Peyer's patch (tissue), 4 donors: ENCODE results near the gene CHN2. TPM values are rescaled to one million over a fixed set of nuclear protein-coding genes. Genes with fewer than 3 reads are reported as not detected.

Experiments
- DNase-seq, 3 donors: peaks; one replicate each; pipeline ENCODE4 v3.0.0-alpha.2; 2017 to 2019
- H3K27ac ChIP-seq, 4 donors: fragments of 200-600 bp; sonication (generic); one replicate each; pipeline ENCODE4 v1.5.1; 2016 to 2019
- H3K27me3 ChIP-seq, 2 donors: fragments of 200-600 bp; sonication (generic); one replicate each; pipeline ENCODE4 v1.5.1; 2019
- H3K36me3 ChIP-seq, 3 donors: fragments of 200-600 bp; sonication (generic); one replicate each; pipeline ENCODE4 v1.5.1; 2016 to 2019
- H3K4me1 ChIP-seq, 4 donors: fragments of 200-600 bp; sonication (generic); one replicate each; pipeline ENCODE4 v1.5.1; 2016 to 2019
- H3K4me3 ChIP-seq, 4 donors: fragments of 200-600 bp; sonication (generic); 1 replicate in 3 of 4; 2 replicates in 1 of 4; pipeline ENCODE4 v1.5.1; 2016 to 2019; ENCODE audit warnings: mild to moderate bottlenecking in 1 of 4
- H3K9me3 ChIP-seq, 4 donors: fragments of 200-600 bp; sonication (generic); one replicate each; pipeline ENCODE4 v1.5.1; 2016 to 2019; ENCODE audit warnings: mild to moderate bottlenecking in 1 of 4
- CTCF ChIP-seq, 6 experiments: fragments of 450-650 bp in 4 of 6; fragments of 200-600 bp in 2 of 6; sonication (generic) in 1 of 6; IDR thresholded peaks; one replicate each; pipeline ENCODE4 v1.5.1; 2017 to 2019; ENCODE audit warnings: antibody characterized with exemption in 6 of 6, mild to moderate bottlenecking in 3 of 6, moderate library complexity in 1 of 6
- POLR2A ChIP-seq, 2 donors: fragments of 450-650 bp; IDR thresholded peaks; one replicate each; pipeline ENCODE4 v1.5.1; 2017; ENCODE audit warnings: antibody characterized with exemption in 2 of 2, mild to moderate bottlenecking in 2 of 2, moderate library complexity in 2 of 2
- total RNA-seq, 4 donors: library from RNA; depleted of rRNA; stranded (reverse); fragments of >200 nt; gene quantifications; one replicate each; pipeline ENCODE4 v1.1.0, GENCODE V29; 2016

The CHN2 gene
- total RNA-seq, 4 donors from 2014 or later, result 29.7 to 159 (median 120) TPM

GRCh38 chr7:29454899-29455451 lies 260.4 kb downstream of the CHN2 start:
- Histone ChIP-seq H3K27ac (no peak overlapping the region), H3K9me3 (no peaks in the 10 kb centered on the region), H3K27me3 (no peaks in the 10 kb centered on the region), H3K4me1 (no peaks in the 10 kb centered on the region), H3K36me3 (no peaks in the 10 kb centered on the region), H3K4me3 (no peak overlapping the region)
- no peak for DNase-seq
- TF ChIP-seq POLR2A (IDR thresholded peaks at IDR 0.05), result no peak
- TF ChIP-seq CTCF (IDR thresholded peaks at IDR 0.05), result no peak

GRCh38 chr7:29457141-29457561 lies 262.6 kb downstream of the CHN2 start:
- no peak for TF ChIP-seq POLR2A (IDR thresholded peaks at IDR 0.05)
- no peak for TF ChIP-seq CTCF (IDR thresholded peaks at IDR 0.05)
- Histone ChIP-seq H3K9me3 (no peaks in the 10 kb centered on the region), H3K36me3 (no peaks in the 10 kb centered on the region), H3K4me1 (no peaks in the 10 kb centered on the region), H3K27me3 (no peaks in the 10 kb centered on the region), H3K4me3 (no peak overlapping the region), H3K27ac (no peak overlapping the region)
- DNase-seq, result no peak

GRCh38 chr7:29457565-29458011 lies 263.0 kb downstream of the CHN2 start:
- Histone ChIP-seq H3K4me3 (no peak overlapping the region), H3K9me3 (no peaks in the 10 kb centered on the region), H3K27ac (no peak overlapping the region), H3K4me1 (no peaks in the 10 kb centered on the region), H3K27me3 (no peaks in the 10 kb centered on the region), H3K36me3 (no peaks in the 10 kb centered on the region)
- DNase-seq, result no peak
- no peak for TF ChIP-seq CTCF (IDR thresholded peaks at IDR 0.05)
- TF ChIP-seq POLR2A (IDR thresholded peaks at IDR 0.05), result no peak

GRCh38 chr7:29458933-29459332 lies 264.4 kb downstream of the CHN2 start:
- H3K9me3 ChIP-seq, result no peaks in the 10 kb centered on the region
- peaks cover 0 to 8% (median 0%) of the 10 kb centered on the region in 4 donors for H3K4me1 ChIP-seq
- H3K4me3 ChIP-seq, result no peak overlapping the region
- H3K36me3 ChIP-seq, result no peaks in the 10 kb centered on the region
- TF ChIP-seq POLR2A (IDR thresholded peaks at IDR 0.05) (no peak), CTCF (IDR thresholded peaks at IDR 0.05) (no peak)
- no peak overlapping the region for H3K27ac ChIP-seq
- no peaks in the 10 kb centered on the region for H3K27me3 ChIP-seq
- no peak for DNase-seq

GRCh38 chr7:29459589-29459988 lies 265.0 kb downstream of the CHN2 start:
- no peak for DNase-seq
- TF ChIP-seq POLR2A (IDR thresholded peaks at IDR 0.05), result no peak
- no peak for TF ChIP-seq CTCF (IDR thresholded peaks at IDR 0.05)
- no peaks in the 10 kb centered on the region for H3K36me3 ChIP-seq
- peaks cover 0 to 11% (median 0%) of the 10 kb centered on the region in 4 donors for H3K4me1 ChIP-seq
- H3K27me3 ChIP-seq, result no peaks in the 10 kb centered on the region
- H3K4me3 ChIP-seq, result no peak overlapping the region
- no peaks in the 10 kb centered on the region for H3K9me3 ChIP-seq
- no peak overlapping the region for H3K27ac ChIP-seq

GRCh38 chr7:29461996-29462395 lies 267.4 kb downstream of the CHN2 start:
- DNase-seq, result no peak
- no peak overlapping the region for H3K4me3 ChIP-seq
- no peak overlapping the region for H3K27ac ChIP-seq
- TF ChIP-seq CTCF (IDR thresholded peaks at IDR 0.05) (no peak), POLR2A (IDR thresholded peaks at IDR 0.05) (no peak)
- no peaks in the 10 kb centered on the region for H3K27me3 ChIP-seq
- peaks cover 0 to 11% (median 0%) of the 10 kb centered on the region in 4 donors for H3K4me1 ChIP-seq
- no peaks in the 10 kb centered on the region for H3K9me3 ChIP-seq
- H3K36me3 ChIP-seq, result no peaks in the 10 kb centered on the region
